SKM-1 treated with dmso at 0.1 percent for 144 hours (cell line): Measurements from ENCODE around the gene UGT1A7.

Experiments used
- DNase-seq: peaks from one replicate; lab custom pipeline; 2025; ENCODE audit not compliant: unreplicated experiment; lab: John Stamatoyannopoulos, UW

UGT1A7 gene

DNA sequence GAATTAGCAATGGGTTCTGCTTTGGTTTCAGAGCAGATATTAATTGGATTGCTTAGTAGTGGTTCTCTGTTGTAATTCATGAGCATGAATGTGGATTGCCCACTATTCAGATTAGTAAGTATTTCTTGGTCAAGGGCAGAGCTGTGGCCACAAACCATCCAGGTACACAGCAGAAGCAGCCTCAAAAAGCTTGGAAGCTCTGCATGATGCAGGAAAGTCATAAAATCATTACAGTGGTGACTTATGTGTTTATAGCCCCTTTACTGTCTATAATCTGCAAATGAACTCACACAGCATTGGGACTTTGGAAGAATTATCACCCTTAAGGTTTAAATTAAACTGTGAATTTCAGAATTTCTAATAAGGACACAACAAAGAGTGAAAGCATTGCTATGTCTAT is 76.4 kb downstream of the UGT1A7 start:
- no peak for DNase-seq

DNA sequence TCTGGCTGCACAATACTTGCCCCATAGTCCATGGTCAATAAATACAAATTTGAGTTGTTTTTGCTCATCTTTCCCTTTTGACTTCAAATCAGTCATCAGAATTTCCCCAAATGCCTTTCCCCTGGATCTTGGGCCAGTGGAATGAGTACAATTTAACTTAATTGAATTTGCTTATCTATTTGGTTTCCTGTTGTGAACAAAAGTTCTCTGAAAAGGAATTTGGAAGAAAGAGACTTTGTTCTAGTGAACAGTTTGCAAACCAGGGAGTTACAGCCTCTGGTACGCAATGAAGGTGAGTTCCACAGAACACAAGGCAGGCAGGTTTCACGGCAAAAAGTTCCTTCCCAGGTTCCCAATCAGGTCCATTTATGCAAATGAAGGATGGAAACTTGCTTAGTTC is 77.1 kb downstream of the UGT1A7 start:
- no peak for DNase-seq

DNA sequence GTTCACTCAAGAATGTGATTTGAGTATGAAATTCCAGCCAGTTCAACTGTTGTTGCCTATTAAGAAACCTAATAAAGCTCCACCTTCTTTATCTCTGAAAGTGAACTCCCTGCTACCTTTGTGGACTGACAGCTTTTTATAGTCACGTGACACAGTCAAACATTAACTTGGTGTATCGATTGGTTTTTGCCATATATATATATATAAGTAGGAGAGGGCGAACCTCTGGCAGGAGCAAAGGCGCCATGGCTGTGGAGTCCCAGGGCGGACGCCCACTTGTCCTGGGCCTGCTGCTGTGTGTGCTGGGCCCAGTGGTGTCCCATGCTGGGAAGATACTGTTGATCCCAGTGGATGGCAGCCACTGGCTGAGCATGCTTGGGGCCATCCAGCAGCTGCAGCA is 78.3 kb downstream of the UGT1A7 start, which contains the start of gene UGT1A1:
TSS of gene UGT1A1 (plus strand) at position 228 of the 400 bp plus-strand sequence. CDS start at position 246, 18 bp downstream.
- no peak for DNase-seq

DNA sequence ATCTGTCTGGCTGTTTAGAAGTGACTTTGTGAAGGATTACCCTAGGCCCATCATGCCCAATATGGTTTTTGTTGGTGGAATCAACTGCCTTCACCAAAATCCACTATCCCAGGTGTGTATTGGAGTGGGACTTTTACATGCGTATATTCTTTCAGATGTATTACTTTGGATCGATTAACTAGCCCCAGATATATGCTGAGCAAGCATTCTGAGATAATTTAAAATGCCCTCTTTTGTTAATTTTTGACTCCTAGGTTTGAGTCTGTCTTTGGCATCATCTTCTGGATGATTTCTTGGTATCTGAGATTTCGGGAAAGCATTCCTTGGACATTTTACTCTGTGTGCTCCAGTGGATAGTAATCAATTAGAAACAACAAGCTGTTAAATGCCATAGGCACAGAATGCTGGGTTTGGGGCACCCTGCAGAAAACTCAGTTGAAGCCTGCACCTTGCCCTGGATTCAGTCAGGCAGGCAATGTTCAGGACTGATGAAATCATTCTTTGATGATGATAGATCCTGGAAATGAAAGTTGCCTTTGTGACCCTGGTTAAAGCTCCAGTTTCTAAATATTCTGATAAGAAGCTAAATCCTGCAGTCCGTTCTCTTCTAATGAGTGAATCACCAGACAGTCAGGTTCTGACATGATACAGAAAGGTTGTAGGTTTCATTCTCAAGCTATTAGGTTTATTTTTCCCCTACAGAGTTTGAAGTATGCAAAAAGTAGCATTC is 79.5 kb downstream of the UGT1A7 start:
- no peak for DNase-seq

DNA sequence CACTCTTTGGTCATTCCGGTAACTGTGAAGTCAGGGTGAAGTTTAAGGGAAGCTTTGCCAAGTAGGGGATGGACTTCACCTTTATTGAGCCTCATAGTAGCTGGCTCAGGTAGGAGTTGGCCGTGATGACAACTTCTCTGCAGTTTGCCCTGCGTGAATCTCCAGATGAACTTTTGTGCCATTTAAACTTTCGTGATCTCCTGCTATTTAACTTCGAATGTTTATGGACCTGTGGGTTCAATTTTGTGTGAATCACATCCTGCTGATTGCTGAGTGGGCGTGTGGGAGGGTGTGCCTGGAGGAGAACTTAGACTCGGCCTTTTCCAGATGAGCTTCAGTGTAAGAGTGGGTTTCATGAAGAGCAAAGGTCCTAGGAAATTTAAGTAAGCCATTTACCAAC is 82.6 kb downstream of the UGT1A7 start:
- no peak for DNase-seq

DNA sequence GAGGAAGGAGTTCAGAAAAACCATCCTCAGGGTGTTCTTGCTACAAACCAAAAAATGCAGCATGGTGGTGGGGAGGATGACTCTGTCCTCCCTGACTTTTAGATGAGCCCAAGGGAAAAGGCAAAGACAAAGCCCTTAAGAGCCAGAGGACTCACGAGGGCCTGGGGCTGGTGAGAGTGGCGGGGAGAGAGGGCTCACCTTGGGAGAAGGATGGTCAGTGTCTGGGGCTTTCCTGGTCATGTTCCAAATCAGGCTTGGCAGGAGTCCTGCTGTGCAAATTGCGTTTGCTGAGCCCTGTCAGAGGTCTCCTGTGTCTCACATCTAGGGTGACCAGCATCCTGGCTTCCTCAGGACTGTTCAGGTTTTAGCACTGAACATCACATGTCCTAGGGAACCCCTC is 83.1 kb downstream of the UGT1A7 start:
- no peak for DNase-seq

DNA sequence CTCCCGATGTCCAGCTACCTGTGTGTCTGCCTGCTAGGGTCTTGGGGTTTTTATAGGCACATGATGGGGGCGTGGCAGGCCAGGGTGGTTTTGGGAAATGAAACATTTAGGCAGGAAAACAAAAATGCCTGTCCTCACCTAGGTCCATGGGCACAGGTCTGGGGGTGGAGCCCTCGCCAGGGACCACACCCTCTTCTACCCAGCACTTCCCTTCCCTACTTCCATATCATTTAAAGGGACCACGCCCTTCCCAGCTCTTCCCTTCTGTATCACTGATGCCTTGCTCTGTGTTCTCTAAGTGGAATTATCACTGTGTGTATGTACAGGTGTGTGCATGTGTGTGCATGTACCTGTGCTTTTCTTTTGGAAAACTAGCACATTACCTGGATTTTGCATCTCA is 84.7 kb downstream of the UGT1A7 start:
- DNase-seq = no peak

DNA sequence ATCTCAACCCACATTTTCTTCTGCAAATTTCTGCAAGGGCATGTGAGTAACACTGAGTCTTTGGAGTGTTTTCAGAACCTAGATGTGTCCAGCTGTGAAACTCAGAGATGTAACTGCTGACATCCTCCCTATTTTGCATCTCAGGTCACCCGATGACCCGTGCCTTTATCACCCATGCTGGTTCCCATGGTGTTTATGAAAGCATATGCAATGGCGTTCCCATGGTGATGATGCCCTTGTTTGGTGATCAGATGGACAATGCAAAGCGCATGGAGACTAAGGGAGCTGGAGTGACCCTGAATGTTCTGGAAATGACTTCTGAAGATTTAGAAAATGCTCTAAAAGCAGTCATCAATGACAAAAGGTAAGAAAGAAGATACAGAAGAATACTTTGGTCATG is 86.4 kb downstream of the UGT1A7 start:
- DNase-seq = no peak

DNA sequence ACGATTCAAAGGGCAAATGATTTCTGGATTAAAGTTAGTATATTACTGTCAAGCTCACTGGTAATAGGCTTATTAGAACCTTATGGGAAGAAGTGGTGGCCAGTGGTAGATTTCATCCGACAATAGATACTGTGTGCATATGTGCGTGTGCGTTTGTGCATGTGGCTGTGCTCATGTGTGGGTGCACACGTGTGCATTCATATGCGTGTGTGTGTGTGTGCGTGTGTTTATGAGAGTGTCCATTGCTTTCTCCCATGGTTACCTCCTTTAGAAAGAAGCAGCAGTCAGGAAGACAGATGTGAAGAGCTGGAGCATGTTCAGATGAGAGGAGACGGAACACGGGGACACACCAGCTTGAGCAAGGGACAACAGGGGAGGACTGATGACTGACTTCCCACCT is 87.6 kb downstream of the UGT1A7 start:
- no peak for DNase-seq

DNA sequence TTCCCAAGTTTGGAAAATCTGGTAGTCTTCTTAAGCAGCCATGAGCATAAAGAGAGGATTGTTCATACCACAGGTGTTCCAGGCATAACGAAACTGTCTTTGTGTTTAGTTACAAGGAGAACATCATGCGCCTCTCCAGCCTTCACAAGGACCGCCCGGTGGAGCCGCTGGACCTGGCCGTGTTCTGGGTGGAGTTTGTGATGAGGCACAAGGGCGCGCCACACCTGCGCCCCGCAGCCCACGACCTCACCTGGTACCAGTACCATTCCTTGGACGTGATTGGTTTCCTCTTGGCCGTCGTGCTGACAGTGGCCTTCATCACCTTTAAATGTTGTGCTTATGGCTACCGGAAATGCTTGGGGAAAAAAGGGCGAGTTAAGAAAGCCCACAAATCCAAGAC is 90.5 kb downstream of the UGT1A7 start:
- no peak for DNase-seq

DNA sequence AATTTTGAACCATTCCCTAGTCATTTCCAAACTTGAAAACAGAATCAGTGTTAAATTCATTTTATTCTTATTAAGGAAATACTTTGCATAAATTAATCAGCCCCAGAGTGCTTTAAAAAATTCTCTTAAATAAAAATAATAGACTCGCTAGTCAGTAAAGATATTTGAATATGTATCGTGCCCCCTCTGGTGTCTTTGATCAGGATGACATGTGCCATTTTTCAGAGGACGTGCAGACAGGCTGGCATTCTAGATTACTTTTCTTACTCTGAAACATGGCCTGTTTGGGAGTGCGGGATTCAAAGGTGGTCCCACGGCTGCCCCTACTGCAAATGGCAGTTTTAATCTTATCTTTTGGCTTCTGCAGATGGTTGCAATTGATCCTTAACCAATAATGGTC is 90.9 kb downstream of the UGT1A7 start:
- no peak for DNase-seq

DNA sequence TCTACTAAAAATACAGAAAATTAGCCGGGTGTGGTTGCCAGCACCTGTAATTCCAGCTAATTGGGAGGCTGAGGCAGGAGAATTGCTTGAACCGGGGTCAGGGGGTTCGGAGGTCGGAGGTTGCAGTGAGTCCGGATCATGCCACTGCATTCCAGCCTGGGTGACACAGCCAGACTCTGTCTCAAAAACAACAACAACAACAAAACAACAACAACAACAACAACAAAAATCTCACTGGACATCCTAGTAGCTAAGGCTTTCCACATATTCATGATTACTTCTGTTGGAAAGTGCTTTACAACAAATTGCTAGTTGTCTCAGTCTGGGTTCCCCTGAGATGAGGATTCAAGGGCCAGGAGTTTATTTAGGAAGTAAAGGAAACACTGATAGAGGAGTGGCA is 92.2 kb downstream of the UGT1A7 start:
- no peak for DNase-seq

DNA sequence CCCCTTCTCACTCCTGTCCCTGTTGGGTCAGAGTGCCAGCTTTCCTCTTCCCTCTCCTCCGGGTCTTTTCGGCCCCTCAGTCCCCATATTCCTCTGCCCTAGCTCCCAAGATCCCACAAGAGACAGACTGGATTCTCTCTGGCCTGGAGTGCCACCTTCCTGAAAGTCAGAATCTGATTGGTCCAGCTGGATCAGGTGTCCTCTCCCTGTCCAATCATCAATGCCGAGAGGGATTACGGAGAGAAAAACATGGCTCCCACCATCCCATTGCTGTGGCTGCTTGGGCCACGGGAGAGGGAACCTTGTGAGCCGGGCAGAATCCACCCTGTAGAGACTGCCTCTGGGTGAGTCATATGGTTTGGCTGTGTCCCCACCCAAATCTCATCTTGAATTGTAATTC is 93.7 kb downstream of the UGT1A7 start:
- DNase-seq = no peak

DNA sequence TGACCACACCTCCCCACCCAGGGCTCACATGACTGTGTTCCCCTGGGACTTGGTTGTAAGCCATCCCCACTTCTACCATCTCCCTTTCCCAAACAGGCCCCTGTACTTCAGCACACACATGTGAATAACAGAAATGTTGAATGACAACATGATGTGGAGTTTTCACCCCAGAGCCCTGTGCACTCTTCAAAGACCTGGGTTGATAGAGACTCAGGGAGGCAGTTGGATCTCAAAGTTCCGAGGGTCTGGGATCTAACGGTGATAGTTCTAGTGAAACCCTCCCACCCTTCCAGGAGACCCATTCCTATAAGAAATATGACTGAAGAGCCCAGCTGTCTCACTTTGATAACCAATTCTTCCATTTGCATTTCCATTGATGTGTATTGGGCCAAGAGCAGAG is 96.3 kb downstream of the UGT1A7 start, which contains the start of gene MROH2A:
TSS of gene MROH2A (plus strand) at position 301 of the 400 bp plus-strand sequence. CDS start 1,029 bp downstream, outside the sequence.
- no peak for DNase-seq

DNA sequence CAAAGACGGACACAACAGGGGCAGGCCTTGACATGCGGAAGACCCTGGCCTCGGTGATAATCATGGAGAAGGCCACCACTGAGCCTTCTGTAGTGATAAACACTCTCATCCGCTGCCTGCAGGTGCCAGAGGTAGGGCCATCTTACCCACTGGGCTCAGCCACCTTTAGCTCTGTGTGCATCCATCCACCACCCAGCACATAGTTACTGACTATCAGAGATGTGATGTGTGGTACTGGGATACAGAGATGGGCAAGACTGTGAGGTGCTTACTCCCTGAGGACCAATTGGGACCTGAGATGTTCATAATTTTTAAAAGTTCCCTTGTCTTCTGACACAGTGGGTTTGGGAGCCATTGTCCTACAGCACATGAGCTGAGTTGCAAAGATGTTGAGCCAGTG is 98.0 kb downstream of the UGT1A7 start:
- no peak for DNase-seq

DNA sequence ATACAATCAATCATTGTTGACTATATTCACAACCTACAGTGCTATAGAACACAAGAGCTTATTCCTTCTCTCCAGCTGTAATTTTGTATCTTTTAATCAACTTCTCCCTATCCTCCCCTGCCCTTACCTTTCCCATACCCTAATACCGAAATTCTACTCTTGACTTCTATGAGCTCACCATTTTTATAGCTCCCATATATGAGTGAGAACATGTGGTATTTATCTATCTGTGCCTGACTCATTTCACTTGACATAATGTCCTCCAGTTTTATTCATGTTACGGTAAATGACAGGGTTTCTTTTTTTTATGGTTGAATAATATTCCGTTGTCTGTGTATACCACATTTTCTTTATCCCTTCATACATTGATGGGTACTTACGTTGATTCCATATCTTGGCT is 99.1 kb downstream of the UGT1A7 start:
- DNase-seq = no peak

DNA sequence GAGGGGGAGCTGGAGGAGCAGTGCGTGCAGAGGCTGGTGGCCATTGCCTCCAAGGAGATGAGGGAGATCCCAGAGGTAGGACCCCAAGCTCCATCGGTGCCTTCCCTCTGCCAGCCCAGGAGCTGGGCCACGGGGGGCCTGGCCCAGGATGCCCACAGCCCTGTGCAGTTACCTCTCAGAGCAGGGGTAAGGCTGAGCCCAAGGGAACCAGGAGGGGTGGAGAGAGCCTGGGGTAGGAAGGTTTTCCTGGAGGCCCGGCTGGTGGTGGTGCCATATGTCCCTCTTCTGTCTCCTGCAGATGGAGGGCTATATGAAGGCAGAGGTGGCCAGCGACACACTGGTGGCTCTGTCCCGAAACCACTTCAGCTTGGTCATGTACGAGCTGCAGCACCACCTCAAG is 107.9 kb downstream of the UGT1A7 start:
- DNase-seq = no peak

DNA sequence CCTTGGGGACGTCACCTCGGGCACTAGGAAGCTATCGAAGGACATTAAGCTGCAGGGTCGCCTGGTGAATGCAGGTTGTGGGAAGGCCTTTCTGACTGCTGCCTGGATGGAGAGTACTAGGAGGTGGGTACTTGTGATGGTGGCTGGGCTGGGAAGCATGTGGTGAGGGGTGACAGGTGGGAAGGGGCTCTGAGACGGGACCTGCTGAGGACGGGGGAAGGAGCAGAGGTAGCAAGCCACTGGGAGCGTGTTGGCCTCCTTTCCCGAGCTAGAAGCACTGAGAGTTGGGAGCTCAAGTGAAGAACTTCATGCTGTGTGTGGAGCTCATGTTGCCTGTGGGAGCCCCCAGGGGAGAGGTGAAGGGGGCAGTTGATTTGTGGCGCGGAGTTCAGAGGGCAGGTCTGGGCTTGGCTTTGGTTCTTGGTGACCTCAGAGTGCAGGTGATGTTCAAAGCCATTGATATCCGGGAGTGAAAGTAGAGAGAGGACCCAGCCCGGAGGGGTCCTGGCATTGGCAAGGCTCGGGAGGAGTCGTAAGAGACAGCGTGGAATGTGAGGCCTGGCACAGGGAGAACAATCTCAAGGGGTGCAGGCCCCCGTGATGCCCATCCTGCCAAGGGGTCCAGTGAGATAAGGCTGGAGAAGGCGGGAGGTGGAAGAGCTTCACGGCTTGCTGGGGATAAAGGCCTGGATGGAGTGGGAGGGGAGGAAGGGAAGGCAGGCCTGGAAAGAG is 109.6 kb downstream of the UGT1A7 start:
- no peak for DNase-seq

DNA sequence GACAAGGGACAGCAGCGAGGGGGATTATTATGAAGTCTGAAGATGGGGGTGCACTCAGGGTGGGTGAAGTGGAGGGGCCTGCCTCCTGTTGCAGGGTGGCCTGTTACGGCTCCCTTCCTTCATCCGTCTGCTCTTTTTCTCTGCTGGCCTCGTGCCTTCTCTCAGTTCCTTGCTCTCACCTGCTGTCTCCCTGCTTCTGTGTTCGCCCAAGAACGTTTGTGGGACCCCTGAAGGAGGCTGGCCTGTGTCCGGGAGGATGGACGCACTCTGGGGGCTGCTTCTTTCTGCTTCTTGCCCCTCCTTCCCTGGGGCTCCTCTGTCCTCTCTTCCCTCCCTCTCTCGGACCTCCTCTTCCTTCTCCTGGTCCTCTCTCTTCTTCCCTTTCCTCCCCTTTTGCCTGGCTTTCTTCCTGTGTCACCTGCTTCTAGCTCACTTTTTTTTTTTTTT is 110.2 kb downstream of the UGT1A7 start:
- DNase-seq = no peak

DNA sequence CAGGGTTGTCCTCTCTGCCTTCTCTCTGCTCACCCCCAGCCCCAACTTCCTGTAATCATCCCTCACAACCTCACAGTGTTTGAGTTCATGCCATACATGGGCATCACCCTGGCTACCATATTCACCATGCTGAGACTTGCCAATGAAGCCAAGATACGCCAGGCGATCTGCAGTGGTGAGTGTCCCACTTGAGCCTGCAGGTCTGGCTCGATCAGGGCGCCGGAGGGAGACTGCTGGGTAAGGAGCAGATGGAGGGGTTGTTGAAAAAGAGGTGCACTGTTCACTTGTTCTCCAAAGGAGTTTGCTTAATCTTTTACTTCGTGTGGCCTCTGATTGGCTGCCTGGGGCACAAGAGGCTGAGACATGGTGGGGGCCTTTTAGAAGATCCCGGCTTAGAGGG is 111.0 kb downstream of the UGT1A7 start:
- DNase-seq = no peak

DNA sequence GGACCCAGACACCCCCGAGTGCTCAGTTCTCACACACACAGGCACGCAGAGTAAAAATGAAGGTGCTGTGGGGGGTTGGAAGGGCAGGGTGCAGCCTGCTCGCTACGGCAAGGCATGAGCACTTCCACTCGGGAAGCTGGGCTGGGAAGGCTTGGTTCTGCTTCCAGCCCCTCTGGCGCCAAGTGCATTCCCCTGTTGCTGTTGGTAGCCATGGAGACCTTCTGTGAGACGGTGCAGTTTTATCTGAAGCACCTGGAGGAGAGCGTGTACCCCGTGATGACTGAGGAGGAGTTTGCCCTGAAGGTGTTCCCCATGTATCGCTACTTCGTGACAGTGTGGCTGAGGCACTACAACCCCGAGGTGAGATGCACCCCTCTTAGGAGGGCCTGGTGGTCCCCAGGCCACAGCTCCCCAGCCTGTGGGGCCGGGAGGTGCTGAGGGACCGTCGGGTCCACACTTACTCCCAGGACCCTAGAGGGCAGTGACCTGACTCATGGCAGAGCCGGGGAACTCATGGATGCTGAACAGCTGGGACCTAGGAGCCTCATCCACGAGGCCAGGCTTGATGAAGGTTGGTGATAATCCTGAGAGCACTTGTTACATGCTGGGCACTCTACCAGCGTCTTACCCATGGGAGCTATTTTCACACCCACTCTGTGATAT is 111.9 kb downstream of the UGT1A7 start:
- DNase-seq = no peak

DNA sequence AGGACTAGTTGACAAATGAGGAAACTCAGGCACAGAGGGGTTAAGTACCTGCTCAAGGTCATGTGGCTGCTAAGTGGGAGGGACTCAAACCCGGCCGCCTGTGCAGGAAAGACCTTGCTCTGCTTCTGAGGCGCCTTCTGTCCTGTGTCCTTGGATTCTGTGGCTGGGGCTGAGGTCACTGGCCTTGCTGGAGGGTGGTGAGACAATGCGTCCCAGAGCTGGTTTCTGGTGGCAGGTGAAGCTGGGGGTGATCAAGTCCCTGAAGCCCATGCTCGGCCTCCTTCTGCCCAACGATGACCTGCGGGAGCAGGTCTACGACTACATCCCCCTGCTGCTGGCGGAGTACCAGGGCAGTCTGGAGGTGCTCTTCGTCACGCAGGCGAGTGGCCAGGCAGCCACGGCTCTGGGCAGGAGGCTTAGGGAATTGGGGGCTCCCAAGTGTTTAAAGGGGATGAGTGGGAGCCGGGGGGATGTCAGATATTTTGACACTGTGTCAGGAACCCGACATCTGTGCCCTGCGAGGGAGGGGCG is 112.5 kb downstream of the UGT1A7 start:
- no peak for DNase-seq
